COLO829 (cell line): ENCODE results near the gene PPM1L.
"Not testable (repeated sequence)": the region's sequence is repeated elsewhere in the genome, so short reads cannot be mapped to it uniquely, and the experiment has no call there.

Experiments used
- DNase-seq: peaks from one replicate; pipeline ENCODE4 v3.0.0; 2012; ENCODE audit warnings: low spot score

The PPM1L gene

DNA sequence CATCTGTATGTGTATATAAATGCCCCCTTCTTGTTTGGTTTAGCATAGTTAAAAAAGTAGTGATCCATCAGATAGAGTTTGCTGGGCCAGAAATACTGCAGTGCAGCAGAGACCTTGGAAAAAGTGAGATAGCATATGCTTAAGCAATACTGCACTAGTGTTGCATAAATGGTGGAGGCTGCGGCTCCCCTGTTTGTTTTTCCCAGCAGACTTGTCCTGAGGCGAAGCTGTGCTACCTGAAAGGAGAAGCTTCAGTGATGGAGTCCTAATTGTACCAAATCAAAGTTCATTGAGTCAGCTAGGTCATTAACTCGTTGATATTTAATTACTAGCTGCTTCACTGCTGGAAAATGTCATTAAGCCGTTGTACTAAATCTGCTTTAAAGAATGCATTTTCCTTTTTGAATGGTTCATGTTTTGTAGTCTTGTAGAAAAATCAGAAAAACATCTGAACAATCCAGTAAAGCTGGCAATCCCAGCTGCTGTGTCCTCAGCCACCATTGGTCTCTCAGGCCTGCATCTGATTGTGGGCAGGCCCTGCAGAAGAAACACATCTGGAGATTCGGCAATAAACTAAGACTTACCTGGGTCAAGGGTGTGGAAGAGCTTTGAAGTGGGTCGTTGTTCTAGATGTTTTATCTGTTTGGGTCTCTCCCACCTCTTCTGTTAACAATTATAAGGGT is 179.5 kb downstream of the PPM1L start:
- no peak for DNase-seq

DNA sequence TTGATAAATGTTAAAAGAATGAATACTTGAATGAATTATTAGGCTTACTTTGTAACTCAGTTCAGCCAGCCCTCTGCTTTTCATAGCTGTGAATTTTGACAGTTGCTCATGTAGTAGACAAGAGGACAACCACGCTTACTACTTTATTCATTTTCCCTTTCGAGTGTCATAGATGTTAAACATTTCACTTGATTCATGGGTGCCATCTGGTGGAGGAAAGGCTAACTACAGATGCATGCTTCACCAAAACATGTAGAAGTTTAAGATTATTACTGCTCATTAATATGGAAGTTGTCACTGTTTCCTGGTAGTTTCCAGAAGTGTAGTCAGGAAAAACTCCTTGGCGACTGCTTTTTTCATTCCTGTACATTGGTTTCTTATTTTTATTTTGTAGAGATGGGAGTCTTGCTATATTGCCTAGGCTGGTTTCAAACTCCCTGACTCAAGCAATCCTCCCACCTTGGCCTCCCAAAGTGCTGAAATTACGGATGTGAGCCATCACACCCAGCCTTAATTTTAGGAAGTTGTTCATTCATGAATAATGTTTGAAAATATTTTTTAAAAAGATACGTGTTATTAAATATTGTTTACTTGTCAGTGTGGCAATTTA is 186.0 kb downstream of the PPM1L start:
- DNase-seq, result peak; percentile 64

DNA sequence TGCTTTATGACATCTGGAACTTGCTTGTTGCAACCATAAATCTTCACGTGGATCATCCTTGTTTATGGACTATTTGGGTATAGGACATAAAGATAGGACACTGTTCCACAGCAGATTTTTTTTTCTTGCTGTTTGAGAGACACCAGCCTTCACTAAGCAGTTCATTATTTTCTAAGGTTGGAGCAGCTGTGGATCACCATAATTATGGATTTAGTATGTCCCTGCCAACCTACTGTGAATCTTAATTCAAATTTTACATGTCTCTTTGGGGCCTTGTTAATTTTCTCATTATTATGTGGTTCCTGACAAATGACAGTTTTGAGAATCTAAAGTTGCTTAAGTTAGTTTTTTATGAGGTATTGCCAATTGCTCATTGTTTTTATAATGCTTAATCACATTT is 188.0 kb downstream of the PPM1L start:
- DNase-seq, result no peak

DNA sequence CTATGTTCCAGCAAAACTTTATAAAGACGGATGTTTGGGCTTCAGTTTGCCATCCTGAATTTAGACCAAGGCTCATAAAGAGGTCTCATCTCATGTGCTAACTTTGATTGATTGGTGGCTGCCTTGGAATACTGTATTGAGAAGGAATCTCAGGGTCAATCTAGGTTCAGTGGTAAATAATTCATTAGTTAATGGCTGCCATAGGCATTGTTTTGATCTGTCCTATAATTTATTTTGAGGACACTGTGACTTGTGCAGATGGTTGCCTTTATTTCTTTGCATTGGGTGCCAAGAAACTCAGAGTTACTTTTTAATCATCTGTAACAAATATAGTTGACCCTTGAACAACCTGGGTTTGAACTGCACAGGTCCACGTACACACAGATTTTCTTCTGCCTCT is 189.3 kb downstream of the PPM1L start:
- no peak for DNase-seq

DNA sequence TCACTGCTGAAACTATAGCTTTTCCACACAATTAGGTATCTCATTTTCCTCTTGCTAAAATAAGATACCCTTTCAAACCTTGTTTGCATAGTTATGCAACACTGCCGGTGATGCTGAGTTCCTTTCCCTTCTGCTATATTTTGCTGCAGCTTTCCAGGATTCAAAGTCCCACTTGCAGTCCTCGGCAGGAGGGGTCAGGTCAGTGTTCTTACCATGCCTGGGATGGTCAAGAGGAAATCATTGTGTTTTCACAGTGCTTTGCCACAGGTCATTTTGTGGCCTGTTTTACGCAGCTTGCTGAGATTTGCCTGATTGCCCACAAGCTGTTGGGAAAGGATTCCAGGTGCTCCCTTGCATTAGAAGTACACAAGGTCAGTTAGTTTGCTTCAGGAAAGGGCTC is 192.2 kb downstream of the PPM1L start:
- DNase-seq, result no peak

DNA sequence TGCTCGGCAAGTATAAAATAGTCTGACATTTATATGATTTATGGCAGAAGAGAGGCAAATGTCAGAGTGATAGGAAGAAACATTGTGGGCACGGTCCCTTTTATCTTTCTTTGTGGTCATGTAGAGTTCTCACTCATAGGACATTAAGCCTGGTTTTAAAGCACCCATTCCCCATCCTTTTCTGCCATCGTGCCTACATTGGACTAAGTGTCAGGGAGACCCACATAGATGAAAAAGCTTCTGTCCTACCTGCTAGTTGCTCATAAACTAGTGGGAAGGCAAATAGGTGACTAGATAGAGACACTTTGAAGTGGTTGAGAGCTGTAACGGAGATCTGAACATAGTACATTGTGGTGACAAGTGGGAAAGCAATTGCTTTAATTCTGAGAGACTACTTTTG is 193.4 kb downstream of the PPM1L start:
- DNase-seq, result no peak

DNA sequence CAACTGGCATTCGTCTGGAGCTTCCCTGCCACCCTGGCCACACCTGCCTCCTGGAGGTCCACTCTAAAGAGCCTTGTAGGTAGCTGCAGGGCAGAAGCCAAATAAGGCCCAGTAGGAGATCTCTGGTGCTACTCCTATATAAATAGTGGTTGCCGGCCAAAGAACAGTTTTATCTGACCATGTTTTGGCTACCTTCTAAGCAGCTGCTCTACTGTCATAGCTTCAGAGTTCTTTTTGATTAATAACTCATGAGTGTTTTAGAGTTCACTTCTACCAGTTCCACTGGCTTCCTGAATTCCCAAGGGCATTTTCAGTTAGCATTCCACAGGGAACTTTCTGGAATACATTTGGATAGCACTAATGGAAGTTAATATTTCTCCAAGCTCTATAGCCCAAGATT is 194.5 kb downstream of the PPM1L start:
- no peak for DNase-seq

DNA sequence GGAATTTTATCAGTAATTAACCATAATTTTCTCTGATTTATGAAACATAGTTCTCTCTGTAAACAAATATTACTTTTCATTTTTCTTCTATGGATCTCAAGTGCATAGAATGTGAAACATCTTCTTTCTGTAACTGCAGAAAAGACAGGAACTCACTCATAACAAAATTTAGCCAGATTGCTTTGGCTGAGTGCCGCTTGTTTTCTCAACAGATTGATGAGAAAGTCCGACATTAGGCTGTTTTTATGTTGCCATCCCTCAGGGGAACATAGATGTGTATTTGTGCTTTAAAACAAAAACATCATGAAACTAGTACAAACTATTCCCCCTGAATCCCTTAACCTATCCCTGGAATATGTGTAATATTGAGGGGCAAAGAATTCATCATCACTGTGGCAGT is 194.9 kb downstream of the PPM1L start:
- no peak for DNase-seq

DNA sequence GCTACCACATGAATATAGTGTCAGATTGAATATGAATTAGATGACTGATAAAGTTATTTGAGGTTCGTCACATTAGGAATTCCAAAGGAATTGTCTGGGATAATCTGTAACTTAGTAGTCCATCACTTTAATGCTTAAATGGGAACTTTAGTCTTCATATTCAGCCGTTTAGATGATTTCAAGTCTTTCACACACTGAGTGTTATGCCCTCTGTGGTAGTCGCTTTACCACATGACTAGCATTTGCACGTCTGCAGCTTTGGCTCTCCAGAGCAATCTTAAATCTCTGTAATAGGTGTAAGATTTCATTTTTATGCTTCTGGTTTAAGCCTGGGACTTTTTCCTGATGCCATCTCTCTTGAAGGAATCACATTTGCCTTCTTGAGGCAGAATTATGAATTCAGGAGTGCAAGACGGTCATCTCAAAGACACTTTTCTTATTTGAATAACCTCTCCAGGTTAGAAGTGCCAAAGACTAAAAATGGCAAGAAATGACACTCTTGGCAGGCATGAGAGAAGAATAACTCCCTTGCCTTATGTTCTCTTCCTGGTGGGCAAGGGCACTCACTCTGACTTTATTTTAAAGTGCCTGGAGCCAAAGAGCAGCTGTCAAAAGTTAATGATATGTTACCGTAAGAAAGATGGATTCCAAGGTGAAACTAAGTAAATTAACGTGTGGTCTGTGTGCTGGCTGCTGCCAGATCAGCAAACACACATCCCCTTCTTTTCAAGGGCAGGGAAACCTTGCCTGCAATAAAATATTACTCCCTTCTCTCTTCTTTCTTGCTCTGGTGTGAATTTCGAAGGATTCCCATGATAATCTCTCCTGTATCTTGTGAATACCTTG is 195.8 kb downstream of the PPM1L start:
- DNase-seq, result no peak

DNA sequence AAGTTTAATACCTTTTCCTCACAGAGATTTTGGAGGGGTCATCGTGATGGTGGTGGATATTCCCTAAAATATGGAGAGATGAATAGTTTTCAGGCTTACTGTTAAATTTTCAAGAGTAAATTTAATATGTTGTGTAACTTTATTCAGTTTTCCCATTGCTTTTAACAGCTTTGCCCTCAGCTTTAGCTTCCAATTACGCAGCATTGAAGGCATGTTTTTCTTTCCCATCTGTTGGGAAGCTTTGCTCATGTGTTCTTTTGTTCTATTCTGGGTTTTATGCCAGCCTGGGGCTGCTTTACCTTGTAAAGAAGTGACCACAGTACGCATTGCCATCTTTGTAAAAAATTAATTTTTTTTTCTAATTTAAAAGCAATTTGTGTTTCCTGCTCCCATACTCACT is 197.7 kb downstream of the PPM1L start:
- no peak for DNase-seq

DNA sequence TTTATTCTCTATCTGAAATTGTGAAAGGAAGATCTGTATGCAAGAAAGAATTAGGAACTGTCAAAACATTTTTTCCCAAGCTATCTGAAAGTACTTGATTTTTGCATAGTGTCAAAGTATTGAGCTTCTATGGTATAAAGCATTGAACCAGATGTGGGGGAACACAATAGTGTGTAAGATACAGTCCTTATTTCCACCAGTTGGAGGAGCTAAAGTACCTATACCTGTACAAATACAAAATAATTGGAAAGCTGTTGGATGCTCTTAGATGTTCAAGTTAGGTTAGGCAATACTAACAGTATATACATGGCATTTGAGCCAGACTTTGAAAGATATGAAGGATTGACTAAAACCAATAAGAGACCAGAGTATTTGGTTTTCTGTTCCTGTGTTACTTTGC is 200.8 kb downstream of the PPM1L start:
- DNase-seq, result no peak

DNA sequence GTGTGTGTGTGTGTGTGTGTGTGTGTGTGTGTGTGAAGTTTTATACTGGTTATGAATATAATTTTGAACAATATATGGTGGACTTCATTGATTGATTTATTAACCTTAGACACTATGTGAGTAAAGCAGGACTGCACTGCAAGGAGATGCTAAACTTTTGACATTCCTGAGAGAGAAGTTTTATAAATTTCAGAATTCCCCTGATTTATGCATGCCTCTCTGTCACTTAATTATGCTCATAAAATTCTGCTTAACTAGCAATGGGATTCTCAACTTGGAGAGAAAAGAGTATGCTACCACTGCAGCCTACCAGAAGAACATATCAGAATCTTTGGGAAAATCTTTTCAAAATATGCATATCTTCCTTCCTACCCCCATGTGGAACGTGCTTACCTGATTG is 204.5 kb downstream of the PPM1L start:
- no peak for DNase-seq

DNA sequence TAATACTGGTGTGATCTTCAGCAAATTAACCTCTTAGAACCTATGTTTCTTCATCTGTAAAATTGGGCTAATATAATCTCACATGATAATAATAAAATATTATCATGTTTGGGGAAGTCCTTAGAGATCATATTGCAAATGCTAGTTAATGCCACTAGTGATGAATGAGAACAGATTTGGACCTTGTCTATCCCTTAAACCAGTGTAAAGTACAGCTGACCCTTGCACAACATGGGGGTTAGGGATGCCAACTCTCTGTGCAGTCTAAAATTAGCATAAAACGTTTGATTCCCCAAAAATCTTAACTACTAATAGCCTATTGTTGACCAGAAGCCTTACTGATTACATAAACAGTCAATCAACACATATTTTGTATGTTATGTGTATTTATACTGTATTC is 207.9 kb downstream of the PPM1L start:
- no peak for DNase-seq

DNA sequence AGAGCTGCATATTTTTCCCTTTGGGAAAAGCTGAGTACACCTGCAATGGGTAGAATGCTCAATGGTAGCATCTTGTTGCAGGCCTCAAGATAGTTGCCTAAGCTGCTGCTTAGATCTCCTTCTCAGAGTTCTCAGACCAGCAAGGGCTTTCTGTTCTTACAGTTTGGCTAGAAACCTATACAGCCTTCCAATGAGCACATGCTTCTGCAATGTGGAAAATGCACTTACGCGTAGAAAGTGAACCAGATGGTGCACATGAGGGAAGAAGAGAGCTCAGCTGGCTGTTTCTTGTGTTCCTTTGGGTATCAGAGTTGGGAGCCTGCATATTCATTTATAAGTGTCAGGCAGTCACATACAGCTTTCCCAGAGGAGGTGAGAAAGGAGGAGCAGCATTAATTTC is 212.7 kb downstream of the PPM1L start:
- no peak for DNase-seq

DNA sequence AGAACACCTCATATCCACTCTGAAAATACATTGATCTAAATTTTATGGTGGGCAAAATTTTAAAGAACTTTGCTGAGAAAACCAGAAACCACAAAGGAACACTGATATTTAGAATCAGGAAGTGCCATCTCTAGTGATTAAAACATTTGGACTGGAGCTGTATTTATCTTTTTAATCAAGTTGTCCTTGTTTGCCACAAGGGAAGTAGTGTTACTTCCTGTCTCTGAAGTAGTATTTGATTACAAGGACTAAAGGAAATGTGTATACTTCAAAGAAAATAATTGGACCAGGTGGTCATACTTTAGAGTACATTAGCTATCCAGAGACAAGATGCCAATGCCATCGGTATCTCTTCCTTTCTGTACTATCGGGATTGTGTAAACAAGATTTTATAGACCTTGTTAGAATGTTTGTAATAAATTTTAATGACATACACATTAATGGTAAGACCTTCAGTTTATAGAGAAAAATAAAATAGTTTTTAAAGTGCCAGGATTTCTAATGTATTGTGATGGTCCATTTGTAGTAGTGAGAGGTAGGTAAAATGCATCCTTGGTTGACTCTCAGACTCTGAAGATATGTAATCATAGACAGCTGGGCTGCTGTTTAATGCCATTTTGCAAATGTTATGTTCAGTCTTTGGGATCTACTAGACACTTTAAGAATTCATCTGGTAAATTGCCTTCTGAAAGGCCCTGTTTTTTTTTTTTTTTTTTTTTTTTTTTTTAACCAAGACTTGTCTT is 217.2 kb downstream of the PPM1L start:
- DNase-seq, result no peak

DNA sequence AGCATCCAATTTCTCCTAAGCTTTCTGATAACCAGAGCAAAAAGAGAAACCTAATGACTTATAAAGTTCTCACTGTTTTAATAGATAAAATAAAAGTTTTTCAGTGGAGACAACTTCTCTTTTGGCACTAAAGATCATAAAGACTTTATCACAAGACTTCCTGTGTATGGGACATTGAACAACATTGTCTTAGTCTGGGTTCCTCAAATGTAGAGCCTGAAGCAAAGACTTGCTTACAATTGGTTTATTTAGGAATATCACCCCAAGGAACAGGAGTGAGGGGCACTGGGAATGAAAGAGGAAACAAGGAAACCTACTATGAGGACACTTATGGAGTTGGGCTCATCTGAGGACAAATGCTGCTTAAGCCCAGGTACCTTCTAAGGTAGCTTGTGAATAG is 221.7 kb downstream of the PPM1L start:
- no peak for DNase-seq

DNA sequence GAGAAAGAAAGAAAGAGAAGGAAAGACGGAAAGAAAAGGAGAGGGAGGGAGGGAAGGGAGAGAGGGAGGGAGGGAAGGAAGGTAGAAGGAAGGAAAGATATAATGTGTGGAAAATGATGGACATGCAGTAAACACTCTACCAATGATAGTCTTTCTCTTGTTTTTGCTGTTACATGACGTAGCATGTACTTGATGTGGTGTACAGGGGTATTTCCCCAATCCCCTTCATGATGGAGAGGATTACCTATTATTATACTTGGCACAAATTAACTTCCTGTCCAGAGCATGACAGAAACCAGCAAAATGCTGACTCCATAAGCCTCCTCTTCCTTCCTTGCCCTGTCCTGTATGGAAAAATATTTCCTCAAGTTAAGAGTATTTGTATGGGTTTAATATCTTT is 224.7 kb downstream of the PPM1L start:
- no peak for DNase-seq

DNA sequence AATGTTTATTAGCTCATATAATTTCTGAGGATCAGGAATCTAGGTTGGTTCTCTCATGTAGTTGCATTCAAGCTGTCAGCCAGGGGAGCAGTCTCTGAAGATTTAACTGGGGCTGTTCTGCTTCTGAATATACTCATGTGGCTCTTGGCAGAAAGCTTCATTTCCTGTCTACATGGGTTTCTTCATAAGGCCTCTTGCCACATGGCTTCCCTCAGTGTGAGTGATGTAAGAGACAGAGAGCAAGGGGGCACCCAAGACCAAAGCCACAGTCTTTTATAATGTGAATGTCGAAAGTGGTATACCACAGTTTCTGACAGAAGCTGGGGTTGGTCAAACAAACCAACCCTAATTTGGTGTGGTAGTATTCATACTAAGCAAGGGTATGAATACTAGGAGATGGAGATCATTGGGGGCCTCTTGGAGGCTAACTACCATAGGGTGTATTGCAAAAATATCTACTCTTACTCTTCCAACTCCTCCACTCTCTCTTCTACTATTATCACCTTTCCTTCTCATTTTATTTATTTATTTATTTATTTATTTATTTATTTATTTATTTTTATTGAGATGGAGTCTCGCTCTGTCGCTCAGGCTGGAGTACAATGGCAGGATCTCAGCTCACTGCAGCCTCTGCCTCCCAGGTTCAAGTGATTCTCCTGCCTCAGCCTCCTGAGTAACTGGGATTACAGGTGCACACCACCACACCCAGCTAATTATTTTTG is 225.3 kb downstream of the PPM1L start:
- no peak for DNase-seq

DNA sequence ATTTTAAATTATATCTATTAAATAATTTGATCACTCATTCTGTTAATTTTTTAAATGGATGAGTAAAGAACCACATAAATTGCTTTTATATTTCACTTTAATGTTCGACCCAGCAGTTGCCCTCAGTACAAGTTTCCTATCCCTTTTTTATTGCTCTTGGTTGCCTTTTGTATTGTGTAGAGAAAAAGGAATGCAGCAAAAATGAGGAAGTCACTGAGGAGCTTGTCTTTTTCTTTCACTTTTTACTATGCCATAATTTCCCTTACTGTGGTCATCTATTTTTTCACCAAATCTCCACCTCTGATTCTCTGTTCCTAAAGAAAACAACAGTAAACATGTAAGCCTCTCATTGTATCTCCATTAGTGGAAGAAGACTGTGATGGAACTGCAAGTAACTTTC is 226.5 kb downstream of the PPM1L start:
- DNase-seq, result no peak

DNA sequence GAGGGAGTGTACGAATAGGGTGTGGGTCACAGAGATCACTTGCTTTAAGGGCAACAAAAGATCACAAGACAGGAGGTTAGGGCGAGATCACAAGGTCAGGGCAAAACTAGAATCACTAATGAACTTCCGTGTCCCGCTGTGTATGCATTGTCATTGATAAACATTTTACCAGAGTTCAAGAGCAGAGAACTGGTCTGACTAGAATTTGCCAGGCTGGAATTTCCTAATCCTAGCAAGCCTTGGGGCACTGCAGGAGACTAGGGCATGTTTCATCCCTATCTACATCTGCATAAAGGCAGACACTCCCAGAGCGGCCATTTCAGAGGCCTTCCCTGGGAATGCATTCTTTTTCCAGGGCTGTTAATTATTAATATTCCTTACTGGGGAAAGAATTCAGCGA is 227.9 kb downstream of the PPM1L start:
- not testable (repeated sequence) for DNase-seq

DNA sequence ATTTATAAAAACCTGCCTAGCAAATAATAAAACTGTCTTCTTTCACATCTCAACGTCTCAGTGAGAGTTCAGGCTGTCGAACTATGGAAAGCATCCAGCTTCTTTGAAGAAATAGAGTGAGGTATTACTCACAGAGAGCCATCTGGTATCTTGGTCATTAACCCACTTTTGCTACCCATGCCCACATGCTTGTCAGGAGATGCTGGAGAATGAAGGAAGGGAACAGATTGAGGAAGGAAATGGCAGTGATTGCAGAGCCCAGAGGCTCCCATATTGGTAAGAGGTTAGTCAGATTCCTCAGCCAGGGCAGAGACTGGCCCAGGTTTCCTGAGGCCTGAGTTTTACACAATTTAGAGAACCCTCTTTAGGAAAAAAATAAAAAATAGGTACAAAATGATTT is 230.0 kb downstream of the PPM1L start:
- DNase-seq, result no peak
